ENCODE measurements around the gene TSHZ1.

TSHZ1 gene

GRCh38 chr18:75210274-75211001 lies at the start of gene TSHZ1:
TSS of gene TSHZ1 (plus strand) at chr18:75210797. CDS start at chr18:75211877, 1,080 bp downstream.
- peak; percentile 80 for DNase-seq (ENCODE audit: low spot score)

GRCh38 chr18:75161256-75162028 lies 49.2 kb upstream of the TSHZ1 start:
- DNase-seq (ENCODE audit: low spot score), result peak; percentile 32

GRCh38 chr18:75162467-75162866 lies 48.1 kb upstream of the TSHZ1 start:
- peak; percentile 13 for DNase-seq (ENCODE audit: low spot score)

- DNase-seq (ENCODE audit: low spot score), result no peak
Observed at GRCh38 chr18:75162978-75163377, 47.6 kb upstream of the TSHZ1 start.

- DNase-seq (ENCODE audit: low spot score), result no peak
Observed at GRCh38 chr18:75163736-75164135, 46.9 kb upstream of the TSHZ1 start.

- no peak for DNase-seq (ENCODE audit: low spot score)
Observed at GRCh38 chr18:75164479-75164878, 46.1 kb upstream of the TSHZ1 start.

GRCh38 chr18:75165926-75166325 lies 44.7 kb upstream of the TSHZ1 start:
- no peak for DNase-seq (ENCODE audit: low spot score)

GRCh38 chr18:75167137-75167536 lies 43.5 kb upstream of the TSHZ1 start:
- DNase-seq (ENCODE audit: low spot score), result no peak

GRCh38 chr18:75167759-75168618 lies 42.6 kb upstream of the TSHZ1 start:
- DNase-seq (ENCODE audit: low spot score), result no peak

GRCh38 chr18:75168619-75169018 lies 42.0 kb upstream of the TSHZ1 start:
- no peak for DNase-seq (ENCODE audit: low spot score)

GRCh38 chr18:75169411-75169810 lies 41.2 kb upstream of the TSHZ1 start:
- DNase-seq (ENCODE audit: low spot score), result no peak

GRCh38 chr18:75170022-75170789 lies 40.4 kb upstream of the TSHZ1 start:
- no peak for DNase-seq (ENCODE audit: low spot score)

GRCh38 chr18:75170916-75171315 lies 39.7 kb upstream of the TSHZ1 start:
- DNase-seq (ENCODE audit: low spot score), result no peak

- no peak for DNase-seq (ENCODE audit: low spot score)
Observed at GRCh38 chr18:75172299-75173124, 38.1 kb upstream of the TSHZ1 start.

GRCh38 chr18:75173125-75173432 lies 37.5 kb upstream of the TSHZ1 start:
- no peak for DNase-seq (ENCODE audit: low spot score)

- no peak for DNase-seq (ENCODE audit: low spot score)
Observed at GRCh38 chr18:75173738-75174137, 36.9 kb upstream of the TSHZ1 start.

GRCh38 chr18:75176849-75177248 lies 33.7 kb upstream of the TSHZ1 start:
- no peak for DNase-seq (ENCODE audit: low spot score)

- DNase-seq (ENCODE audit: low spot score), result no peak
Observed at GRCh38 chr18:75178376-75178775, 32.2 kb upstream of the TSHZ1 start.

- no peak for DNase-seq (ENCODE audit: low spot score)
Observed at GRCh38 chr18:75179819-75180600, 30.6 kb upstream of the TSHZ1 start.

GRCh38 chr18:75183524-75183923 lies 27.1 kb upstream of the TSHZ1 start:
- DNase-seq (ENCODE audit: low spot score), result no peak
